GM10847 (cell line): ENCODE data around the gene FAM13A.

Experiments
- POLR2A ChIP-seq: IDR thresholded peaks from 2 replicates; pipeline ENCODE4 v1.6.1; 2011; ENCODE audit not compliant: insufficient read length; ENCODE audit errors: extremely low read depth

FAM13A gene

GRCh38 chr4:88751258-88752075 is 305.5 kb downstream of the FAM13A start:
- no peak for TF ChIP-seq POLR2A

- no peak for TF ChIP-seq POLR2A
These were observed 306.6 kb downstream of the FAM13A start for GRCh38 chr4:88750369-88750768.

- TF ChIP-seq POLR2A, result no peak
These were observed 309.6 kb downstream of the FAM13A start for GRCh38 chr4:88747351-88747750.

GRCh38 chr4:88746206-88746605 is 310.8 kb downstream of the FAM13A start:
- TF ChIP-seq POLR2A, result no peak

GRCh38 chr4:88745581-88746163 is 311.3 kb downstream of the FAM13A start:
- TF ChIP-seq POLR2A, result no peak

- no peak for TF ChIP-seq POLR2A
These were observed 311.8 kb downstream of the FAM13A start for GRCh38 chr4:88745175-88745574.

GRCh38 chr4:88744609-88745008 is 312.4 kb downstream of the FAM13A start:
- no peak for TF ChIP-seq POLR2A

- TF ChIP-seq POLR2A, result no peak
These were observed 313.3 kb downstream of the FAM13A start for GRCh38 chr4:88743696-88744095.

- no peak for TF ChIP-seq POLR2A
These were observed 314.4 kb downstream of the FAM13A start for GRCh38 chr4:88742561-88742960.

- TF ChIP-seq POLR2A, result no peak
These were observed 318.8 kb downstream of the FAM13A start for GRCh38 chr4:88738180-88738579.

GRCh38 chr4:88737307-88737941 is 319.6 kb downstream of the FAM13A start:
- TF ChIP-seq POLR2A, result no peak

- TF ChIP-seq POLR2A, result no peak
These were observed 320.7 kb downstream of the FAM13A start for GRCh38 chr4:88736264-88736663.

GRCh38 chr4:88735564-88735963 is 321.4 kb downstream of the FAM13A start:
- TF ChIP-seq POLR2A, result no peak

- TF ChIP-seq POLR2A, result no peak
These were observed 322.5 kb downstream of the FAM13A start for GRCh38 chr4:88734403-88734949.

GRCh38 chr4:88732714-88733368 is 324.1 kb downstream of the FAM13A start:
- no peak for TF ChIP-seq POLR2A
